Fibroblast of villous mesenchyme (primary cell): ENCODE results near the gene IFIT1B. TPM values are rescaled to one million over a fixed set of nuclear protein-coding genes. Genes with fewer than 3 reads are reported as not detected.
A peak's percentile ranks its signal among the peaks of the same experiment; 100 is the strongest.
"Not testable (repeated sequence)": the region's sequence is repeated elsewhere in the genome, so short reads cannot be mapped to it uniquely, and the experiment has no call there.

ENCODE experiments used
- DNase-seq: peaks from one replicate; pipeline ENCODE4 v3.0.0-alpha.2; 2010; ENCODE audit warnings: low read depth
- H3K4me3 ChIP-seq: 2 replicates; pipeline ENCODE4 v1.5.1; 2011; ENCODE audit warnings: low read depth, mild to moderate bottlenecking, low read length
- CTCF ChIP-seq: IDR thresholded peaks from 2 replicates; pipeline ENCODE4 v1.5.1; 2012; ENCODE audit warnings: low read depth, mild to moderate bottlenecking, low read length; ENCODE audit not compliant: insufficient read depth
- total RNA-seq: library from RNA; depleted of rRNA; stranded (reverse); fragments of >200 nt; gene quantifications from 2 replicates; pipeline ENCODE4 v1.2.3, GENCODE V29; 2012

IFIT1B gene
- total RNA-seq, 1 donor, result under 0.01 TPM

- DNase-seq, result no peak
- no peak for TF ChIP-seq CTCF
- H3K4me3 ChIP-seq, result no peak overlapping the region
Observed at GRCh38 chr10:89348975-89349374, 28.9 kb upstream of the IFIT1B start.

- H3K4me3 ChIP-seq, result not testable (repeated sequence)
- DNase-seq, result peak; percentile 67
Observed at GRCh38 chr10:89350631-89351315, 27.1 kb upstream of the IFIT1B start.

- peak; percentile 64 for DNase-seq
- no peak for TF ChIP-seq CTCF
- peak overlapping the region; percentile 12 for H3K4me3 ChIP-seq
Observed at GRCh38 chr10:89351412-89351779, 26.5 kb upstream of the IFIT1B start.

GRCh38 chr10:89351780-89352597 is 25.9 kb upstream of the IFIT1B start:
- peak; percentile 96 for DNase-seq
- H3K4me3 ChIP-seq, result peak overlapping the region; percentile 13
- TF ChIP-seq CTCF, result no peak

GRCh38 chr10:89352802-89353201 is 25.1 kb upstream of the IFIT1B start:
- DNase-seq, result no peak
- H3K4me3 ChIP-seq, result no peak overlapping the region
- no peak for TF ChIP-seq CTCF

- no peak for TF ChIP-seq CTCF
- H3K4me3 ChIP-seq, result no peak overlapping the region
- DNase-seq, result peak; percentile 77
Observed at GRCh38 chr10:89355394-89355931, 22.4 kb upstream of the IFIT1B start.

GRCh38 chr10:89357096-89357495 is 20.8 kb upstream of the IFIT1B start:
- TF ChIP-seq CTCF, result no peak
- H3K4me3 ChIP-seq, result no peak overlapping the region
- DNase-seq, result no peak
